Measurements from ENCODE around the gene FOXK2.

The FOXK2 gene

GRCh38 chr17:82590216-82590615 is 70.7 kb downstream of the FOXK2 start:
- TF ChIP-seq CTCF (IDR thresholded peaks at IDR 0.05; ENCODE audit: extremely low read depth, insufficient read depth, missing control alignments), result no peak
- in situ Hi-C loops (cut with MboI; ENCODE audit: low pct_unique_long_range_greater_than_20kb, low sequenced_read_pairs, unreplicated experiment), result no loop called here

GRCh38 chr17:82590881-82591539 is 71.5 kb downstream of the FOXK2 start:
- in situ Hi-C loops (cut with MboI; ENCODE audit: low pct_unique_long_range_greater_than_20kb, low sequenced_read_pairs, unreplicated experiment), result no loop called here
- no peak for DNase-seq (ENCODE audit: low spot score)
- TF ChIP-seq CTCF (IDR thresholded peaks at IDR 0.05; ENCODE audit: extremely low read depth, insufficient read depth, missing control alignments), result no peak

More at GRCh38 chr17:82590216-82590615, 70.7 kb downstream of the FOXK2 start:
- DNase-seq (ENCODE audit: low spot score), result no peak

GRCh38 chr17:82592289-82592766 is 72.8 kb downstream of the FOXK2 start:
- in situ Hi-C loops (cut with MboI; ENCODE audit: low pct_unique_long_range_greater_than_20kb, low sequenced_read_pairs, unreplicated experiment), result no loop called here
- no peak for TF ChIP-seq CTCF (IDR thresholded peaks at IDR 0.05; ENCODE audit: extremely low read depth, insufficient read depth, missing control alignments)
- DNase-seq (ENCODE audit: low spot score), result no peak

GRCh38 chr17:82592767-82593589 is 73.4 kb downstream of the FOXK2 start:
- DNase-seq (ENCODE audit: low spot score), result no peak
- in situ Hi-C loops (cut with MboI; ENCODE audit: low pct_unique_long_range_greater_than_20kb, low sequenced_read_pairs, unreplicated experiment), result no loop called here
- TF ChIP-seq CTCF (IDR thresholded peaks at IDR 0.05; ENCODE audit: extremely low read depth, insufficient read depth, missing control alignments), result no peak

- no peak for DNase-seq (ENCODE audit: low spot score)
- TF ChIP-seq CTCF (IDR thresholded peaks at IDR 0.05; ENCODE audit: extremely low read depth, insufficient read depth, missing control alignments), result no peak
- in situ Hi-C loops (cut with MboI; ENCODE audit: low pct_unique_long_range_greater_than_20kb, low sequenced_read_pairs, unreplicated experiment), result no loop called here
Observed at GRCh38 chr17:82593590-82594087, 74.1 kb downstream of the FOXK2 start.

GRCh38 chr17:82594571-82594970 is 75.0 kb downstream of the FOXK2 start:
- in situ Hi-C loops (cut with MboI; ENCODE audit: low pct_unique_long_range_greater_than_20kb, low sequenced_read_pairs, unreplicated experiment), result no loop called here

More at GRCh38 chr17:82594571-82594970, 75.0 kb downstream of the FOXK2 start:
- no peak for DNase-seq (ENCODE audit: low spot score)
- no peak for TF ChIP-seq CTCF (IDR thresholded peaks at IDR 0.05; ENCODE audit: extremely low read depth, insufficient read depth, missing control alignments)

All from GM13977 (cell line).